ENCODE results near the gene ST8SIA2.

ST8SIA2 gene, protein sequence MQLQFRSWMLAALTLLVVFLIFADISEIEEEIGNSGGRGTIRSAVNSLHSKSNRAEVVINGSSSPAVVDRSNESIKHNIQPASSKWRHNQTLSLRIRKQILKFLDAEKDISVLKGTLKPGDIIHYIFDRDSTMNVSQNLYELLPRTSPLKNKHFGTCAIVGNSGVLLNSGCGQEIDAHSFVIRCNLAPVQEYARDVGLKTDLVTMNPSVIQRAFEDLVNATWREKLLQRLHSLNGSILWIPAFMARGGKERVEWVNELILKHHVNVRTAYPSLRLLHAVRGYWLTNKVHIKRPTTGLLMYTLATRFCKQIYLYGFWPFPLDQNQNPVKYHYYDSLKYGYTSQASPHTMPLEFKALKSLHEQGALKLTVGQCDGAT

DNA sequence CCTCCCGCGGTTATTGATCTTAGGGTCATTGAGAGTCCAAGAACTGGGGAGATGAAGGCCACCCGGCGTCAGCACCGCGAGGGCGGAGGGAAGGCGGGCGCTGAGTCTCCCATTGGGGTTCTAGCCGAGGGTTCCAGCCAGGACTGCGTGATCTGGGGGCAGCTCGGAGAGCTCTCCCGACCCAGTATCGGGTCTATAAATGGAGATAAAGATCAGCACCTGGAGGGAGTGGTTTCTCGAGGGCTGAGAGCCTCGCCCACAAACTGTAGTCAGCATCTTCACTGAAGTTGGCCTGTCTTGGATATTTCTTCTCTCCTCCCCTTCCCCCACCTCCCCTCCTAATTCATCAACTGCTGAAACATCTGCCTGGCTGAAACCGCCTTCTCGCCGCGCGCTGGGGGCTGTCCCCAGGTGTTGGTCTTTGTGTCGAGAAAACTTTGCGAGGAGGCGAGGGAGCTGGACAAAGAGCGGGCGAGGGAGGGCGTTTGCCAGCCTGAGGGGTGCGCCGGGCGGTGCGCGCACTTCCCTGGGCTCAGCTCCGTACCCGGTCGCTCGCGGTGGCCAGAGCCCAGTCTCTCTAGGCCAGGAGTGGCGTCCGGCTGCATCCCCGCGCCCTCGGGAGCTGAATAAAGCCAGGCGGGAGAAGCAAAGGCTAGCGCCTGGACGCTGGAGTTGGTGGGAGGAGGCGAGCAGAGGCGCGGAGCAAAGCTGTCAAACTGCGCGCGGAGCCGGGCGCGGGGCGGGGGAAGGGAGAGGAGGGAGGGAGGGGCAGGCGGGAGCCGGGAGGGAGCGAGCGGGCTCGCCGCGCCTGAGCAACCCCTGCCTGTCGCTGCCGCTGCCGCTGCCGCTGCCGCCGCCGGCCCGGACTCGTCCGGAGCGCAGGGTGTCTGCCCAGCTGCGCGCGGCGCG is at the start of gene ST8SIA2:
ST8SIA2 (plus strand) TSS at position 811 of the 909 bp plus-strand sequence. CDS start 184 bp downstream, outside the sequence.
- no peak for DNase-seq

DNA sequence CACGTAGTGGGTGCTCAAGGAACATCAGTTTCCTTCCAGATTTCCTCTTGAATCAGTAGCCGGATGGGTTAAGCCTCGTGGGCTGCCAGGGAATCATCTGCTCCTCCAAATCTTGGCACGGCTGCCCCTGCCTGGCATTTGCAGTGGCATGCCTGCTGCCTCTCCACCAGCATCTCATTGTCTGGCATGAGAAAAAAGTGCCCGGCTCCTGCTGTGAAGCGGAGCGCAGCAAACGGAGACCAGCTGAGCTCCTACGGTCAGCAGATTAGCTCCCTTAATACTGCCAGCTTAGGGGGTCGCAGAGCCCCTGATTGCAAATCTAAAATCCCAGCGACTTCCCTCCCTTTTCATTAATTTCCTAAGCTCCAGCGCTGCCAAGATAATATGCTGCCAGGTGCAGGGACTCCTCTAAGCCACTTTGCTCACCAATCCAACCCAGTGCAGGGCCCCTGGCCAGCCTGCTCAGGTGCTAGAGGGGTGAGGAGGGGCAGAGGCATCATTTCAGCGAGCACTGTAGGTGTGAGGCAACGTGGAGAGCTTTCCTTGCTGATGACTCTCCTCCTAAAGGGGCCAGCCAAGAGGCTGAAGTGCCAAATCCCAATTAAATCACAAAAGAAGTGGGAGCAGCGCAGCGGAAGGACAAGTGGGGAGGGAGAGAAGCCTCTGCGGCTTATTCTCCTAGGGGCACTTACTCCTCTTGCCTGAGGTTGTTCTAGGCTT is 49.6 kb upstream of the ST8SIA2 start:
- no peak for DNase-seq

DNA sequence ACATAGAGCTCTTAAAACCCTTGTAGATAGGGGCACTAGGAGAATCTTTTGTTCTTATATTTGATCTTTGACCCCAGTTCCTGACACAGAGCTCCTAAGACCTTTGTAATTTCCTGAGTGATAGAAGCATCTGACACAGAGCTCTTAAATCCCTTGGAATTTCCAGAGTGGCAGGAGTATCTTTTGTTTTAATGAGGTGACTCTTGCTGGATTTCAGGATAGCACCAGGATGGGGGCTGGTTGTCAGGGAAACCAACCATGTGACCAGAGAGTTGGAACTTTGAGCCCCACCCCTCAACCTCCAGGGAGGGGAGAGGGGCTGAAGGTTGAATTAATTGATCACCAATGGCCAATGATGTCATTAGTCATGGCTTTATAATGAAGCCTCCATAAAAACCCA is 47.6 kb upstream of the ST8SIA2 start:
- DNase-seq, result no peak

DNA sequence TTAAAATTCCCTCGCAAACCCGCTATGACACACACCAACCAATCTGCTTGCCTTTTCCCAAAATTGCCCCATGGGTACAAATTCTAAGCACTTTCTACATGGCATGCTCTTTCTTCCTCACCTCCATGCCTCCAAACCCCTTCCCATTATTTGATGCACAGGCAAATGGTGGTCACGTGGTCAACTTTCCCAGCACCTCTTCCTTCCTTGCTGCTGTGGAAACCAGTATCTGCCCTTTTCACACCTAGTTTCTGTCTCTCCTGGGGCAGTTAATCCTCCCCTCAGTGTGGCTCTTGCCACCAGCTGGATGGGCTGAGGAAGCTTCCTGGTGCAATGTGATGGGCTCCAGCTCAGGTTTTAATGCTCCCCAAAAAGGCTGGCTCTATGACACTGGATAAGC is 38.4 kb upstream of the ST8SIA2 start:
- DNase-seq, result no peak

DNA sequence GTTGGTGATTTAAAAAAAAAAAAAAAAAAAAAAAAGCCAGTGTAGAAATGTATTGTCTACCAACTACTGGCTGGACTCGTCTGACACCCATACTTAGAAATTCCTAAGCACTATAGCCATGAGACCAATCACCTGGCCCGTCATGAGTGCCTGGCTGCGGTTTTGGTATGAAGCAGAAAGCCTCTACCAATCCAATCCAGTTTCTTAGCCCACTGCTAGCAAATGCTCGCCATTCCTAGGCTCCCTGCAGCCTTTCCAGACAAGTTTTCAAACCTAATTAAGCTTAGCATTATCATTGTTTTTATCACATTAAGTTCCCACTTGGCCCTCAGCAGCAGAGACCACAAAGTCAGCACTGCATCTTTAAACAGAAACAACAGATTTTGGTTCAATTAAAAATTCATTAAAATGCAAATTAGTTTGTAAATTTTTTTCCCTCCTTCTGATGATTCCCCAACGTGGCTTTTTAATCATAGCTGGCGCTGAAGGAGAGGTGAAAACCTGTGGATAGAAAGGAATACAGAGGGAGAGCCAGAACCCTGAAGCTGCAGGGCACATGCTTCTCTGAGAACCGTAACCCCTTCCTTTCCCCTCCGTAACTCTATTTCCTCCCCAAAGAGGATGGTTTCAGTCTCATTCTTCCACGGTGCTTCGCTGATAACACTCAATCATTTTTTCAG is 32.2 kb upstream of the ST8SIA2 start:
- no peak for DNase-seq

DNA sequence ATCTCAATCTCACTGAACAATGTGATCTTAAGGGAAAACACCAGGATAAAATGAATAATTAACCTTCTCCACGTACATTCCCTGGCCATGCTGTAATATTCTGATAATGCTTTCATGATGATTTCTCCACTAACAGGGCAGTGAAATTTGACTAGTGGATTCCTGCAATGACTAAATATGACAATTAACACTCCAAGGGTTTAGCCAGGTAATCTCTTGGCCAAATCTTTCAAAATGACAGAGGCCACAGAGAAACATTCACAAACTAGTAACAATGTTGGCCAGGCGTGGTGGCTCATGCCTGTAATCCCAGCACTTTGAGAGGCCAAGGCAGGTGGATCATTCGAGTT is 31.7 kb upstream of the ST8SIA2 start:
- DNase-seq, result no peak

DNA sequence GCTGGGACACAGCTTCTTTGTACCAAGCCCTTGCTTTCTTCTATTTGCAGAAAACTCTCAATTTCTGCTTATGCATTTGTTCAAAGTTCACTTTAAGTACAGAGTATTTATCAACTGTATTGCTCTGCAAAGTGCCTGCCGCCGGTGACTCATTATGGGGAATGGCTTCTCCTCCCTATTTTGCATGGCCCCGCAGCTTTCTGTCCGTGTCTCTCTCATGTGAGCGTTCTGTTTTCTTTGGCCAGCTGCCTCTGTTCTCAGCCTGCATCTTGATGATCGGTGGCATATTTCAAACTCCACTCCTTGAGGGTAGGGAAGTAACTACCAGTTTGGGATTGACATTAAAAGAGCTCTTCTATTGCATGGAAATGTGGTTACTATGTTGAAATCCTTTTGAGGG is 28.6 kb upstream of the ST8SIA2 start:
- DNase-seq, result no peak

DNA sequence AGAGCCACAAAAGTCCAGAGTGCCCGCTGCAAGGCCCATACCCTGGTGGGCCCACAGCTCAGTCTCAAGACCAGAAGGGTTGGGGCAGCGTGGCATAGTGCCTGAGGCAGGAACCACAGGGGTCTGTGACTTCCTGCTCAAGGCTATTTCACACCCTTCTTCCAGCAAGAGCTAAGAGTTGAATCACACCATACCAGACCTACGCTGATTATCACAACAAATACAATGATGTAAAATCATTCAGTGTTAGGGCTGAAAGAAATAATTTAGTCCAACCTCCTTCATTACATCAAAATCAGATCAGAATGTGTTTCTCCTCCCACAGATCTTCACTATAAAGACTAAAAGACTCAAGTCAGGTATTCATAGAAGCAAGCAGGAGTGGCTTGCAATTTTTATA is 27.8 kb upstream of the ST8SIA2 start:
- no peak for DNase-seq

DNA sequence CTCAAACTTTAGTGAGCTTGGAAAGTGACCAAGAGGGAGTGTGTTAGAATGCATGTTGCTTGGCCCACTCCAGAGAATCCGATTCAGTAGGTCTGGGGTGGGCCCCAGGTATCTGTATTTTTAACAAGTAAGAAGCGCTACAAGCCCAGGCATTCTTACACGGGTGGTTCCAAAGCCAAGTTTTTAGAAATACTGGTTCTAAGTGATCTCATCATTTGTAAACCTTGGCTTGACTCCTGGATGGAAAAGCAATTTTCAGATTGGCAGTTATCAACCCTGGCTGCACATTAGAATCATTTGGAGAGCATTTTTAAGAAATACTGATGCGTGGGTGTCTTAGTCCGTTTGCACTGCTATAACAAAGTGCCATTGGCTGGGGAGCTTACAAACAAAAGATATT is 27.3 kb upstream of the ST8SIA2 start:
- no peak for DNase-seq

DNA sequence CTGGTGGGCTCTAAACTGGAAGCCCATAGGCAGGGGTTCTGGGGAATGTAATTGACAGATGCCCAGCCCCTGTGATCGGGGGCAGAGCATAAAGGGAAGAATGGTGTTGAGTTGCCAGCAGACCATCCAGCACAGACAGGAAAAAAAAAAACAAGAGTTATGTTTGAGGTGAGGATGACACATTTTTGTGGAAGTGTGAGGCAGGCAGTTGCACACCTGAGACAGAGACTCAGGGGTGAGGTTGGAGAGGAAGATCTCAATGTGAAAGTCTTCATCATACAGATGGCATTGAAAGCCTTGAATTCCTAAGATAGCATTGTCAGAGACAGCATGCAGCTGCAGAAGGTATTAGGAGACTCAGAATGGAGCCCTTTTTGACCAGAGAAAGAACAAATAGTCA is 18.6 kb upstream of the ST8SIA2 start:
- DNase-seq, result no peak

DNA sequence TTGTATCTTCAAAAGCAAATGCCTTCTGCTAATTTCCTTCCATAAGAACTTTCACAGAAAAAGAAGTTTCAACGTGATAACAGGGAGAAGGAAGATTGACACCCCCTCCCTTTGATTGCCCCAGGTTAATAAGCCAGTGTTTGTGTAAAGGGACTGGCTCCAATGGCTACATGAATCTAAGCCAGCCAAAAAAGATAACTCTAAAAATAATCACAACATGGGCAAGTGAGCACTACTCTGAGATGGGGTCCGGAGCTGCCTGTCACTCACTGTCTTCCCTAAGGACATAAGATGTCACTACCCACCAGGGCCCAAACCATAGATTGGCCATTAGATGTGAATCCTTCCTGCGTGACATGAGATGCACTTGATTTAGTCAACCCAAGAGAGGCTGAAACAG is 17.6 kb upstream of the ST8SIA2 start:
- DNase-seq, result no peak

DNA sequence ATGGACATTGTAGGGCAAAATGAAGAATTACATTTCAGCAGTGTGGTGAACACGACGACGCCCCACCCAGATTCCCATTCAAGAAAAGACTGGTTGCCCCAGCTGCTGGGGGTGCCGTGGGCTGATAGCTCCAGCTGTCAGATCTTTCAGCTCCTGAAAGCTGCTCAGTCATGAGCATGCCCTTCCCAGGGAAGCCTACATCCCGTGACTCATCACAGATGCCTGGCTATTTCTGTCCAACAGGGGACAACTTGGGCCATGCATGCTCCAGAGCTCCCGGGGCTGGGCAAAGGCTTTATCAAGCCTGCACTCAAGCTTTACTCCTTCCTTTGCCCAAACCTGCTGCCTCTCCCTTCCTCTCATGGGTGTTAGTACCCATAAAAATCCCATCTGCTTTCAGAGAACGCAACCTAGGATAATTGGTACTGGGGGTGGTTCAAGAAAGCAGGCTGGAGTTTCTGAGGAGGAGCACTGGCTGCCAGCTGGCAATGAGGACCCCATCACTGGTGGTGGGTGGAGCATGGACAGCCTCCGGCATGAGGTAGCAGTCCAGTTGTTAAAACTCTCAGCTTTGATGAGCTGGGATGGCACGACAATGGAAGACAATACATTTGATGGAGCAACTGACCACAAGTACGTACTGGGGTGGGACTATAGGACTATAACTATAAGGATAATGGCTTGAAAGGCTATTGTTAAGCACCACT is 16.4 kb upstream of the ST8SIA2 start:
- no peak for DNase-seq

DNA sequence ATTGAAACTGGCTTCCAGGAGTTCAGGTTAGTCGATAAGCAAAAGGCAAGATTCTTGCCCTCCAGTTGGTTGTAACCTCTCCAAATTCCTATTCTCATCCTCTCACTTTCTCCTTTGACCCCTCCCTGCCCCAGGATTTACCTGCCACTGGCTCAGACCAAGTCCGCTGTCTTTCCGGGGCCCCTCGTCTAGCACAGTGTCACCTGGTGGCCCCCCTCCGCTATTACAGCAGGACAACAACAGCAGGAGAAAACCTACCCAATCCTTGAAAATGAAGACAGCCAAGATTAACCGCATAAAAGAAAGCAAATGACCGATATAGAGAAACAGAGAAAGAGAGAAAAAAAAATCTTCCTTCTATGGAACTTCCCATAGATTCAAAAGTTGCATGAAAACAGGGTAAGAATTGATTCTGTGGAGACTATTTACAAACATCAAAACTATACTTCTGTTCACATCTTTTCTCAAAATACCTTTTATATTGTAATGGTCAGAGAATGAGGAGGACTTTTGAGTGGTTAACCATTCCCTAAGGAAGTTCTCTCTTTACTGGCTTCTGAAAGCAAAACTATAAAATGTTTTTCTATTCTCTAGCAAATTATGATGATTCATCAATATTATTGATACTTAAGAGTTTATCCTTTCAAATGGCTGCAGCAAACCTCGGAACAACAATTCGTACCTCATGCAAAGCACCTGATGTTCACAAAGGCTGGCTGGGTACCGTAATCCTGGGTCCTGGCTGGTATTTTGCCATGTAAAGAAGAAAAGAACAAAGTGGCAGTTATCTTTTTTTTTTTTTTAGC is 10.0 kb upstream of the ST8SIA2 start:
- peak in 1 of 2 donors; percentile 28 for DNase-seq

DNA sequence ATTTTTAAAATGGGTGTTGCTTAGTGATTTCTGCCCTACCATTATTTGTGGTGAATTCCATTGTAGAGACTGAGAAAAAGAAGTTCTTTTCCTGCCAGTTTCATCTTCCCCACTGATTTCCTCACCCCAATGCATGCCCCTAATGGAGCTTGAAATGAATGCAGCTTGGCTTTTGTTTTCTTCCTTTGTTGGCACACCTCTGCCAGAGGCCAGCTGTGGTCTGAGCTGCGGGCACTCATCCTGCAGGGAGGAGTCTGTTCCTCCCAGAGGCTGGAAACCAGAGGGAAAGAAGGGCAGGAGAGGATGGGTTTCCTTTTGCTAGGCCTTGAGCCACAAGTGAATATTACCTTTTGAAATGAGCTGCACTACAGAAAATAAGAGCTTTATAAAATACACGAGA is 9.3 kb upstream of the ST8SIA2 start:
- no peak for DNase-seq

DNA sequence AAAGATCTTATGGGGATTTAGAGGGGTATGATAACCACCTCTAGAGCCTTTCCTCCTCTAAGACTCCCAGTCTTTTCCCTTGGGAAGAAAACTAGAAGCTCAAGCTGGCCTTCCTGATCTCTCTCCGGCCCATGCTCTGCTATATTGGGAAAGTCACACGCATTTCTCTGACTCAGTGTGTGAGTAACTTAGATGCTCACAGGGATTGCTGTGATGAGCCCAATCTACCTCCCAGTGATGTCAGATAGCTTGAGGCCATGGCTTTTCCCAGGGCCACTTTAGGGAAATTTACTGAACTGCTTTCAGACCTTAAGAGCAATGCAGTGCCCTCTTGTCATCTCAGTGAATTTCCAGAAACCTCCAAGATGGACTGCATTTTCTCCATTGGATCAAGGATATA is 8.6 kb upstream of the ST8SIA2 start:
- DNase-seq, result no peak

DNA sequence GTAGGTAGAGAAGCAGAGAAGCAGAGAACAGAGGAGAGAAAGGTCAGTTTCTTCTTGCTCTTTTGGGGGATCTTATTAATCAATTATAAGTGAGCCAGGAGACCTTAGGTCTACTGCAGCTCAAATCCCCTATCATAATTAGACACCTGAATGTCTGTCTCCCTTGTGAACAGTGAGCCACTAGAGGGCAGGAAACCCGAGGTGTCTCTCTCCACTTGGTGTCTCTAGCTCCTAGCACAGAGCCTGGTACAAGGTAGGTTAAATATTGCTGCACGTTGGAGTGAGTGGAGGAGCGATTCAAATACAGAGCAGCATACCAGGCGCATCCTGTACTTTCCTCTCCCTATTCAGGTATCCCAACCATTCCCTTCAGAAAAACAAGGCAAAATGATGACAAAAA is 2.0 kb upstream of the ST8SIA2 start:
- no peak for DNase-seq

DNA sequence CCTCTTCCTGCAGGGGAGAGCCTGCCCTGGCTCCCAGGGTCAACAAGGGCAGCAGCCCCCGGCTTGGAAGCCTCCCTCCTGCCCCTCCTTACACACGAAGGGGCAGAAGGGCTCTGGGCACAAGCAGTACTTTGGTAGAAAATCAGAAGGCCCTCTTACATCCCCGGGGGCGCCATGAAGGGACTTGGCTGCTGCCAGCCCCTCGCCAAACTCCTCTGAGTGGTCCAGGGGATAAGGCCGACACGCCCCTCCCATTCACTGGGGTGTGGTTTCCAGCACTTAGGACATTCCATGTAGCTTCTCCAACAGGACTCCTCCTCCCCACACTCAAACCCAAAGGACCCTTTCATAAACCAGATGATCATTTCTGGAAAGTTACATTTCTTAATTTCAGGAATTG is 1.2 kb upstream of the ST8SIA2 start:
- DNase-seq, result no peak

DNA sequence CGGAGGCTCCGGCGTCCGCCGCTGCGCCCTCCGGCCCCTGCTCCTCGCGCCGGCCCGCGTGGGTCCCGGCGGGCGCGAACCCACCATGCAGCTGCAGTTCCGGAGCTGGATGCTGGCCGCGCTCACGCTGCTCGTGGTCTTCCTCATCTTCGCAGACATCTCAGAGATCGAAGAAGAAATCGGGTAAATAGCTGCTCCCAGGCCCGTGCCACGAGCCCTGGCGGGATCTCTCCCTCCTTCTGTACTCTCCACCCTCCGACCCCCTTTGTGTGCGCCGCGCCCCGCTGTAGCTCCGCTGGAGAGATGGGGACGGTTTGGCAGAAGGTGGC is 263 bp downstream of the ST8SIA2 start:
- DNase-seq, result no peak

DNA sequence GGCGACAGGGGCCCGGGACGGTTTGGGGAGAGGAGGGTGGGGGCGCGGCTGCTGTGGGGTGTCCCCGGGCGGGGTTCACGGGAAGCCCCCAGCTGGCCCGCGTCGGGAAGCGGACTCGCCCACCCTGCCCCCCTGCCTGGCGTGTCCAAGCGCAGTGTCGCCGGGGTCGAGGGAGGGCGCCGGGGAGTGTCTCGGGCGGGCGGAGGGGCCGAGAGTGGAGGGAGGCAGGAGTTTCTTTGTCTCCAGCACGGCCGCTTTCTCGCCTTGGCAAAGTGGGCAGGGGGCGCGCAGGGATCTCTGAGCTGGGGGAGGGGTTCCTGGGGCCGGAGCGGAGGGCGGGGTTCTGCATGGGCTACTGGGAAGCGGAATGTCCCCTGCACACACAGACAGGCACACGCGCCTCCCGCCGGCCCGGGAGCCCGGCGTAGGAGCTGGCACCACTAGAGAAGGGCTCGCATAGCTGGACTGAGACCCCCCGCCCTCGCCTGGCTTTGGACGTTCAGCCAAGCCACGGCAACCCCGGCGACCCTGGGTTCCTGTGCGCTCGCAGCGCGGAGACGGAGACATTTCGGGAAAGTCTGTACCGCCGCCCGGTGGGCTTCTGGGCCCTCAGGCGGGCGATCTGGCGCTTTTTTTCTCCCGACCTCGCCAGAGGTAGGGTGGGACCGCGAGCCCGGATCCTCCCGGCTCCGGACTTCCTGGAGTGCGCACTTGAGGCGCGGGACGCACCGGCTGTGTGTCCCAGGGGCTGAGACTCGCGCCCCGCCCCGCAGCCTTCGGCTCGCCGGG is 822 bp downstream of the ST8SIA2 start:
- DNase-seq, result no peak

DNA sequence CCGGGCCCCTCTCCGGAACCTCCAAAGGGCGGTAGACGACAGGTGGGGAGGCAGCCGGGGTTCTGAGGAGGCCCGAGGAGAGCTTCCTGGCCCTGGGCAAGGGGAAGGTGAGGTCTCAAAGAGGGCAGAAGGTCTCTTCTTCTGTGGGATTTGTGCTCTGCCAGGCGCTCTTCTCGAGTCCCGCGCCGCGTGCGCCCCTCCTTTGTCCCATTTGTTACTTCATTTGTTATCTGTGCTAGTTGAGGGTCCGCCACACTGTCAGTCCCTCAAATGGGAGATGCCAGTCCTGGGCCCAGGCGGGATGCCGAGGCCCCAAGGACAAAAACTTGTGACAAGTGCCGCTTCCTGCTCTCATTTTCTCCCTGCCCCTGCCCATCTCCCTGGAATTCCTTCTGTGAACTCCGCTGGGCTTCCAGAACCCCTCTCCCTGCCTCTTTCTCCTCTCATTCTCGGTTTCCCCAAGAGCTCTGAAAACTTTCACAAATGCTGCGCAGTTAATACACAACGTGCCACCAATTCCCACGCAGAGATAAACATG is 1.5 kb downstream of the ST8SIA2 start:
- DNase-seq, result no peak

All from CD4-positive, alpha-beta T cell treated with Interferon alpha-2 for 1 hour (primary cell).